ENCODE measurements around the gene SNX20.

- no peak for TF ChIP-seq CTCF (IDR thresholded peaks at IDR 0.05)
- no peak for TF ChIP-seq POLR2AphosphoS5 (IDR thresholded peaks at IDR 0.05)
- no peak for TF ChIP-seq POLR2A (IDR thresholded peaks at IDR 0.05)
- no peak for TF ChIP-seq EP300 (IDR thresholded peaks at IDR 0.05)
These were observed at the start of gene SNX20 for GRCh38 chr16:50681021-50681885.

Data from suprapubic skin (tissue), 4 donors.